Kidney epithelial cell (primary cell): ENCODE measurements around the gene NPW. TPM values are rescaled to one million over a fixed set of nuclear protein-coding genes. Genes with fewer than 3 reads are reported as not detected.
A peak's percentile ranks its signal among the peaks of the same experiment; 100 is the strongest.

ENCODE experiments used
- DNase-seq: peaks from one replicate; pipeline ENCODE4 v3.0.0-alpha.2; 2010; ENCODE audit warnings: low read depth
- H3K27me3 ChIP-seq: 2 replicates; pipeline ENCODE4 v1.6.0; 2011; ENCODE audit warnings: low read length; ENCODE audit not compliant: control insufficient read depth, insufficient read depth
- H3K36me3 ChIP-seq: 2 replicates; pipeline ENCODE4 v1.5.1; 2011; ENCODE audit warnings: low read length; ENCODE audit not compliant: control insufficient read depth, insufficient read depth
- H3K4me3 ChIP-seq: 2 replicates; pipeline ENCODE4 v1.5.1; 2011; ENCODE audit warnings: low read depth, mild to moderate bottlenecking, control low read depth, low read length
- CTCF ChIP-seq: IDR thresholded peaks from 2 replicates; pipeline ENCODE4 v1.5.1; 2011; ENCODE audit warnings: mild to moderate bottlenecking, moderate library complexity, low read length, control low read depth, inconsistent platforms; ENCODE audit not compliant: insufficient read depth, poor library complexity, severe bottlenecking
- total RNA-seq: library from RNA; depleted of rRNA; stranded (reverse); fragments of >200 nt; gene quantifications from 2 replicates; pipeline ENCODE4 v1.2.3, GENCODE V29; 2015

NPW gene
- total RNA-seq, 1 donor from 2014 or later: not detected

GRCh38 chr16:2047330-2048115, 27.9 kb downstream of the NPW start, which contains the start of the genes NTHL1 and TSC2:
Gene NTHL1 (minus strand): TSS chr16:2047834. CDS start chr16:2047823, 11 bp downstream.
Gene TSC2 (plus strand): TSS chr16:2047985. CDS start chr16:2048616, 631 bp downstream.
- TF ChIP-seq CTCF: peak; percentile 10
- peak; percentile 86 for DNase-seq
- Histone ChIP-seq H3K27me3 (no peaks in the 10 kb centered on the region), H3K4me3 (peak within 1 kb of the TSS; percentile 60), H3K36me3 (no peaks in the 10 kb centered on the region)

- H3K27me3 ChIP-seq: no peaks in the 10 kb centered on the region
- no peaks in the 10 kb centered on the region for H3K36me3 ChIP-seq
- no peak for TF ChIP-seq CTCF
- no peak for DNase-seq
- H3K4me3 ChIP-seq: peak overlapping the region; percentile 60
Observed at GRCh38 chr16:2048116-2048543, 28.5 kb downstream of the NPW start.

GRCh38 chr16:2053211-2053610, 33.6 kb downstream of the NPW start:
- Histone ChIP-seq H3K4me3 (no peak overlapping the region), H3K27me3 (no peaks in the 10 kb centered on the region), H3K36me3 (peaks cover 2% of the 10 kb centered on the region)
- no peak for TF ChIP-seq CTCF
- no peak for DNase-seq

- no peak for TF ChIP-seq CTCF
- Histone ChIP-seq H3K4me3 (no peak overlapping the region), H3K36me3 (peaks cover 2% of the 10 kb centered on the region), H3K27me3 (no peaks in the 10 kb centered on the region)
- DNase-seq: no peak
Observed at GRCh38 chr16:2053897-2054296, 34.3 kb downstream of the NPW start.

- TF ChIP-seq CTCF: no peak
- Histone ChIP-seq H3K36me3 (peaks cover 2% of the 10 kb centered on the region), H3K27me3 (no peaks in the 10 kb centered on the region), H3K4me3 (no peak overlapping the region)
- no peak for DNase-seq
Observed at GRCh38 chr16:2054543-2055245, 35.1 kb downstream of the NPW start.
